GM18505 (cell line): ENCODE results near the gene AKR7A3.
"Not testable (repeated sequence)": the region's sequence is repeated elsewhere in the genome, so short reads cannot be mapped to it uniquely, and the experiment has no call there.

Experiments used
- ATAC-seq: cut with Tn5 transposase; IDR thresholded peaks from one replicate; pipeline ENCODE4 v1.9.1; 2021; ENCODE audit not compliant: unreplicated experiment
- POLR2A ChIP-seq: IDR thresholded peaks from 4 replicates; pipeline ENCODE4 v1.6.1; 2011; ENCODE audit warnings: borderline replicate concordance; ENCODE audit not compliant: insufficient read depth, insufficient read length; ENCODE audit errors: extremely low read depth

Gene AKR7A3

DNA sequence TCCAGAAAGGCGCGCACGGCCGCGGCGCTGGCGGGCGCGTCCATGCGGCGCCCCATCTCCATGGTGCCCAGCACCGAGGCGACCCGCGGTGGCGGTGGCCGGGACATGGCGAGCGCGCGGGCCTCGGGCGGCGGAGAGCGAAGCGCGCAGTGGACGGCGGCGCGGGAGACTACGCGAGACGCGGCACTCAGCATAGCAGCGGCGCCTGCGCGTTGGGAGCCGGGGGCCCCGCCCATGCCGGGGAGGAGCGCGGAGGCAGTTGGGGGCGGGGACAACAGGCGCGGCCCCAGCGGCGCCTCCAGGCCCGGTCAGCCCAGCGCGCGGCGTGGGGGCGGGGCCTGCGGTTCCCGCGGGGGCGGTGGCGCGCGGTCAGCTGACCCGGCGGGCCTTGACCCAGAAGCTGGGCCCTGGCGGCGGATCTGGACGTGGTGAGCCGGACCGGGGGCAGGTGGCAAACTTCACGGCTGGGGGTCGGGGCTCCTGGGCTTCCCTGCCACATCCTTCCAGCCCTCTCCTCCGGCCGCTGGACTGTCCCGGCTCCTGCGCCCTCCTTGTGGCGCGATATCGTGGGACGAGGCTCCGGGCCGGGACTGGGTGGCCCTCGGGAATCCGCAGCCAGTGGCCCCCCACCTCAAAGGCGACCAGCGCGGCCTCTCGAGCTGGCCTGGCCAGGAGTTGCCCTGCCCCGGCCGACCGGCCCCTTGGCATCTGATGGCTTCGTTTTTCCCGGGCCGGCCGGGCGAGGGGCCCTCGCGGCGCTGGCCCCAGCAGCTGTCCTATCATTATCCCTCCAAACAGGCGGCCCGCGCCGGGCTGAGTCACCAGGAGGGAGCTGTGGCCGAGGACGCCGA is 23.6 kb upstream of the AKR7A3 start, which contains the start of the genes AKR7A2 and SLC66A1:
Gene AKR7A2 (minus strand): TSS at position 214 of the 851 bp plus-strand sequence. CDS start 20 bp downstream, at position 194.
Gene SLC66A1 (plus strand): TSS at position 396 of the 851 bp plus-strand sequence. CDS start 5,352 bp downstream, outside the sequence.
- TF ChIP-seq POLR2A = peak; percentile 78
- ATAC-seq = peak; percentile 64

GRCh38 chr1:19311503-19311930 is 22.9 kb upstream of the AKR7A3 start:
- ATAC-seq = peak; percentile 7
- no peak for TF ChIP-seq POLR2A

DNA sequence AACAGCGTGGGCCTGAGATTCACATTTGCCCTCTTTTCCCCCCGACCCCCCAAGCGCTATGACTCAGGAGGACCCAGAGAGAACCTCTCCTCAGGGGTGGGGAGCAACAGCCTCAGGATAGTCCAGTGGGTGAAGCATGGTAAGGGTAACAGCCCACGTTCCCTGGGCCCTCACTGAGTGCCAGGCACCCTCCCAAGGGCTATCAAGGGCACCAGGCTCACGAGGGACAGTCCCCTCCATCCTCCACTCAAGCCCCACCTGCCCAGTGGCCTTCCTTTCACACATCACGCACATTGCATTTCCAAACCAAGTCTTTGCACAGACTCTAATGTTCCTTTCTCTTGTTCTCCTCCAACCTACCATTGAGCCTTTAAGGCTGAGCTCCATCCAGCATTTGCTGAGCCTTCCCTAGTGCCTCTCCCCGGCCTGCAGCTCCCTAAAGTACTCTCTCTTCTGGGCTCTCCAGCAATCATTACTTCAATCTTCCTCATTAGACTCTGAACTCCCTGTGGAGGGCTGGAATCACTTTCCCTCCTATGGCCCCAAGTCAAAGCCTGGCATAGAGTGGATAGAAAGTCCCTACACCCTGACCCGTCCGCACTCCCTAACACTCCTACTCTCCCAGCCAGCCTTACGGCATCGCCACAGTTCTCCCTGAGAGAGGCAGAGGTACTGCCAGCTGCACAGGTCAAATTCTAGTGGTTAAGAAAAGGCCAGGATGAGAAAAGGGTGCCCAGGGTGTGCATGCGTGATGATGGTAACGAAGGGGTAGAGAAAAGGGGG is 22.3 kb upstream of the AKR7A3 start:
- ATAC-seq = no peak

GRCh38 chr1:19310061-19310460 is 21.5 kb upstream of the AKR7A3 start:
- no peak for TF ChIP-seq POLR2A
- ATAC-seq = no peak

More for the DNA sequence above, 22.3 kb upstream of the AKR7A3 start:
- TF ChIP-seq POLR2A = no peak

DNA sequence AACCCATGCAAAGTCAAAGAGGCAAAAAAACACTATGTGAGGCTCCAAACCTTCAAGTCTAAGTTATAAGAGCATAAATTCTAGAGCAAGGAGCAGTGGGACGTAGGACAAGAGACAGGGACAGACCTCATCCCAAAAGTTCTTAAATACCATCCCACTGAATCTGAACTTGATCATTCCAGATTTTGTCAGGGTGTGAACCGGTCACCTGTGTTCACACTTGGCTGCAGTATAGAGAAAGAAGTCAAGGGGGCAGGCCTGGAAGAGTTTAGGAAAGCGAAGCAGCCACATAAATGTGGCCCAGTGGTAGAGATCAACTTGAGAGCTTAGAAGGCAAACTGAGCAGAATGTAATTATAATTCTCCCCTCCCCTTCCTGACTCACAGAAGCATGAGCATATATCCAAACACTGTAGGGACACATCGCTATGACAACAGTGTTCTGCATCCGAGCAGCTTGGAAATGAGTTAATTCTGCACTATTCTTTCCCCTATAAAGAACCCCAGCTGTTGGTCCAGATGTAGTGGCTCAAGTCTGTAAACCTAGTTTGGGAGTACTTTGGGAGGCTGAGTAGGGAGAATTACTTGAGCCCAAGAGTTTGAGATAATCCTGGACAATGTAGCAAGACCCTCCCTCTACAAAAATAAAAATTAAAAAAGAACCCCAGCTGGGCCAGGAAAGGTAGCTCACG is 20.7 kb upstream of the AKR7A3 start:
- ATAC-seq = no peak

DNA sequence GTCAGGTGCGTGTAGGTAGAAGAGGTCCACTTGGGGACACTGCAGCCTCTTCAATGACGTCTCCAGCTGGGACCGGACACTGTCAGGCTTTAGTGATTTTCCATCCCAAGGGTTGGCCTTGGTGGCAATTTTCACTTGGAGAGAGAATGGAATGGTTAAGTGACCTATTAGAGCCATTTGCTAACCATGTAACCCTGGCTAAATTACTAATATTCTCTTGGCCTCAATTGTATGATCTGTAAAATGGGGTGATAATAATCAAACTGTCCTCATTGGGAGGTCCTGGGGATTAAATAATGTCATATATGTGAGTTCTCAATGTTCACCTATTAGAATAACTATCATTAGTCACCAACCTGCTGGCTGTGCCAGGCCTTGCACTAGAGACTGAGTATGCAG is 19.9 kb upstream of the AKR7A3 start:
- ATAC-seq = no peak
- no peak for TF ChIP-seq POLR2A

More for the DNA sequence above, 20.7 kb upstream of the AKR7A3 start:
- no peak for TF ChIP-seq POLR2A

- TF ChIP-seq POLR2A = no peak
Measured at GRCh38 chr1:19307794-19308508, 19.4 kb upstream of the AKR7A3 start.

GRCh38 chr1:19306941-19307340 is 18.4 kb upstream of the AKR7A3 start:
- ATAC-seq = no peak
- TF ChIP-seq POLR2A = no peak

More at GRCh38 chr1:19307794-19308508, 19.4 kb upstream of the AKR7A3 start:
- ATAC-seq = no peak

- ATAC-seq = no peak
Measured at GRCh38 chr1:19305880-19306279, 17.3 kb upstream of the AKR7A3 start.

DNA sequence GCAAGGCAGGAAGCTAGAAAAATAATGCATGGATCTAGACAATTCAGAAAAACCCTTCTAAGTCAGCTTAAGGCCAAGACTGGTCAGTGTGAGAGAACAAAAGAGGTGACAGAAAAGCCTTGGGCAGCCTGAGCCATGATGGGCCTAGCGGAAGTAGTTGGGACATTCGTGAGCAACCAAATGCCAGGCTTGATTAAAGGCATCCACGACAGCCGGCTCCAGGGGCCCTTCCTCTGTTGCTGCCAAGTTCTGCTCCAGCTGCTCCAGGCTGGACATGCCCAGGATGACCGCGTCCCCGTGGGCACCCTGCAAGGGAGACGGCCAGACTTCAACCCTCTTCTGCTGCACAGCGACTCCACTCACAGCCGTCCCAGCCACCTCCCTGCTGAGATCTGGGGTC is 15.5 kb upstream of the AKR7A3 start:
- ATAC-seq = not testable (repeated sequence)

More at GRCh38 chr1:19305880-19306279, 17.3 kb upstream of the AKR7A3 start:
- TF ChIP-seq POLR2A = no peak

DNA sequence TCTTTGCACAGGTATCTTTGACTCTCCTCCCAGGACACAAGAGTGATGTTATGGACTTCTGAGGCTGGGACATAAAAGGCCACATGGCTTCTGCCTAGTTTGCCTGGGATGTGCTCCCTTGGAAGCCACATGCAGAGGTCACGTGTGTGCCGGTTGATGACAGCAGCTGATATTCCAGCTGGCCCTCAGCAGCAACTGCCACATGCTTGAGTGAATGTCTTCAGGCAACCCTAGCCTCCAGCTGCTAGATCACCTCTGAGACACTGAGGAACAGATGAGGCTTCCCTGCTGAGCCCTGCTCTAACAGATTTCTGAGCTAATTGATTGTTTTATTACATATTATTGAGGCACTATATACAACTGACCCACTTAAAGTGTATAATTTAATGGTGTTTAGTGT is 11.6 kb upstream of the AKR7A3 start:
- no peak for TF ChIP-seq POLR2A

GRCh38 chr1:19294638-19295037 is 6.1 kb upstream of the AKR7A3 start:
- ATAC-seq = no peak
- TF ChIP-seq POLR2A = no peak

More for the DNA sequence above, 11.6 kb upstream of the AKR7A3 start:
- ATAC-seq = no peak

DNA sequence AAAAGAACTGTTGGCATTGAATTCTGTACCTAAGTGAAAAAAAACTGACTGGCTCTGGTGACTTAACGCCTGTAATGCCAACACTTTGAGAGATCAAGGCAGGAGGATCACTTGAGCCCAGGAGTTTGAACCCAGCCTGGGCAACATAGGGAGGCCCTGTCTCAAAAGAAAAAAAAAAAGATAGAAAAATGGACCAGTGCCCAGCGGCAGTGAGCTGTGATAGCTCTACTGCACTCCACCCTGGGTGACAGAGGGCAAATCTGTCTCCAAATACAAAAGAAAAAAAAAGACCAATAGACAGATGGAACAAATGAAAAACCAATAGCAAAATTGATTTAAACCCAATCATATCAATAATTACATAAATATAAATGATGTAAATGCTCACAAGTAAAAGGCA is 674 bp upstream of the AKR7A3 start:
- no peak for ATAC-seq
- no peak for TF ChIP-seq POLR2A
